Upper lobe of left lung (tissue), 4 donors: Measurements from ENCODE around the gene MYBPC3.

Experiments
- CTCF ChIP-seq, 6 experiments: fragments of 450-650 bp in 4 of 6; fragments of 200-600 bp in 2 of 6; sonication (generic) in 2 of 6; IDR thresholded peaks; one replicate each; pipeline ENCODE4 v1.5.1; 2016 to 2019; ENCODE audit warnings: antibody characterized with exemption in 6 of 6
- POLR2A ChIP-seq, 4 donors: fragments of 450-650 bp; IDR thresholded peaks; one replicate each; pipeline ENCODE4 v1.5.1; 2016 to 2017; ENCODE audit warnings: antibody characterized with exemption in 4 of 4, mild to moderate bottlenecking in 2 of 4
- POLR2AphosphoS5 ChIP-seq, 2 donors: sonication (generic); formaldehyde crosslinking; IDR thresholded peaks; one replicate each; pipeline ENCODE4 v1.5.1; 2017; ENCODE audit warnings: antibody characterized with exemption in 2 of 2

- no peak for TF ChIP-seq POLR2A (IDR thresholded peaks at IDR 0.05)
- TF ChIP-seq CTCF (IDR thresholded peaks at IDR 0.05): no peak
- no peak for TF ChIP-seq POLR2AphosphoS5 (IDR thresholded peaks at IDR 0.05)
Measured at GRCh38 chr11:47348131-47348802, 4.2 kb downstream of the MYBPC3 start.
